ENCODE results near the gene TTC22. TPM values are rescaled to one million over a fixed set of nuclear protein-coding genes. Genes with fewer than 3 reads are reported as not detected.

Gene TTC22
- total RNA-seq, 1 experiment from 2014 or later = 0.63 TPM

DNA sequence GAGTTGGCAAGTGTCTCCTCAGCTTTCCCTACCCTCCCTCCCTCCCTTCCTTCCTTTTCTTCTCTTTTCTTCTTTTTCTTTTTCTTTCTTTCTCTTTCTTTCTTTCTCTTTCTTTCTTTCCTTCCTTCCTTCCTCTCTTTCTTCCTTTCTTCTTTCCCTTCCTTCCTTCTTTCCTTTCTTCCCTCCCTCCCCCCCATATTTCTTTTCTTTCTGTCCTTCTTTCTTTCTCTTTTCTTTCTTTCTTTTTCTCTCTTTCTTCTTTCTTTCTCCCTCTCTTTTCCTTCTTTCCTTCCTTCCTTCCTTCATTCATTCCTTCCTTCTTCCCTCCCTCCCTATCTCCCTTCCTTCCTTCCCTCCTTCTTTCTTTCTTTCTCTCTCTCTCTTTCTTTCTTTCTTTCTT lies 18.6 kb upstream of the TTC22 start:
- POLR2A ChIA-PET = no interaction called here
- TF ChIP-seq, protein P1, sequence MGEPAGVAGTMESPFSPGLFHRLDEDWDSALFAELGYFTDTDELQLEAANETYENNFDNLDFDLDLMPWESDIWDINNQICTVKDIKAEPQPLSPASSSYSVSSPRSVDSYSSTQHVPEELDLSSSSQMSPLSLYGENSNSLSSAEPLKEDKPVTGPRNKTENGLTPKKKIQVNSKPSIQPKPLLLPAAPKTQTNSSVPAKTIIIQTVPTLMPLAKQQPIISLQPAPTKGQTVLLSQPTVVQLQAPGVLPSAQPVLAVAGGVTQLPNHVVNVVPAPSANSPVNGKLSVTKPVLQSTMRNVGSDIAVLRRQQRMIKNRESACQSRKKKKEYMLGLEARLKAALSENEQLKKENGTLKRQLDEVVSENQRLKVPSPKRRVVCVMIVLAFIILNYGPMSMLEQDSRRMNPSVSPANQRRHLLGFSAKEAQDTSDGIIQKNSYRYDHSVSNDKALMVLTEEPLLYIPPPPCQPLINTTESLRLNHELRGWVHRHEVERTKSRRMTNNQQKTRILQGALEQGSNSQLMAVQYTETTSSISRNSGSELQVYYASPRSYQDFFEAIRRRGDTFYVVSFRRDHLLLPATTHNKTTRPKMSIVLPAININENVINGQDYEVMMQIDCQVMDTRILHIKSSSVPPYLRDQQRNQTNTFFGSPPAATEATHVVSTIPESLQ (CRISPR knock-in tag; IDR thresholded peaks at IDR 0.05) = no peak
- TF ChIP-seq, protein P2, sequence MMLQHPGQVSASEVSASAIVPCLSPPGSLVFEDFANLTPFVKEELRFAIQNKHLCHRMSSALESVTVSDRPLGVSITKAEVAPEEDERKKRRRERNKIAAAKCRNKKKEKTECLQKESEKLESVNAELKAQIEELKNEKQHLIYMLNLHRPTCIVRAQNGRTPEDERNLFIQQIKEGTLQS (CRISPR knock-in tag; conservative IDR thresholded peaks at IDR 0.05) = no peak
- TF ChIP-seq, protein P3, sequence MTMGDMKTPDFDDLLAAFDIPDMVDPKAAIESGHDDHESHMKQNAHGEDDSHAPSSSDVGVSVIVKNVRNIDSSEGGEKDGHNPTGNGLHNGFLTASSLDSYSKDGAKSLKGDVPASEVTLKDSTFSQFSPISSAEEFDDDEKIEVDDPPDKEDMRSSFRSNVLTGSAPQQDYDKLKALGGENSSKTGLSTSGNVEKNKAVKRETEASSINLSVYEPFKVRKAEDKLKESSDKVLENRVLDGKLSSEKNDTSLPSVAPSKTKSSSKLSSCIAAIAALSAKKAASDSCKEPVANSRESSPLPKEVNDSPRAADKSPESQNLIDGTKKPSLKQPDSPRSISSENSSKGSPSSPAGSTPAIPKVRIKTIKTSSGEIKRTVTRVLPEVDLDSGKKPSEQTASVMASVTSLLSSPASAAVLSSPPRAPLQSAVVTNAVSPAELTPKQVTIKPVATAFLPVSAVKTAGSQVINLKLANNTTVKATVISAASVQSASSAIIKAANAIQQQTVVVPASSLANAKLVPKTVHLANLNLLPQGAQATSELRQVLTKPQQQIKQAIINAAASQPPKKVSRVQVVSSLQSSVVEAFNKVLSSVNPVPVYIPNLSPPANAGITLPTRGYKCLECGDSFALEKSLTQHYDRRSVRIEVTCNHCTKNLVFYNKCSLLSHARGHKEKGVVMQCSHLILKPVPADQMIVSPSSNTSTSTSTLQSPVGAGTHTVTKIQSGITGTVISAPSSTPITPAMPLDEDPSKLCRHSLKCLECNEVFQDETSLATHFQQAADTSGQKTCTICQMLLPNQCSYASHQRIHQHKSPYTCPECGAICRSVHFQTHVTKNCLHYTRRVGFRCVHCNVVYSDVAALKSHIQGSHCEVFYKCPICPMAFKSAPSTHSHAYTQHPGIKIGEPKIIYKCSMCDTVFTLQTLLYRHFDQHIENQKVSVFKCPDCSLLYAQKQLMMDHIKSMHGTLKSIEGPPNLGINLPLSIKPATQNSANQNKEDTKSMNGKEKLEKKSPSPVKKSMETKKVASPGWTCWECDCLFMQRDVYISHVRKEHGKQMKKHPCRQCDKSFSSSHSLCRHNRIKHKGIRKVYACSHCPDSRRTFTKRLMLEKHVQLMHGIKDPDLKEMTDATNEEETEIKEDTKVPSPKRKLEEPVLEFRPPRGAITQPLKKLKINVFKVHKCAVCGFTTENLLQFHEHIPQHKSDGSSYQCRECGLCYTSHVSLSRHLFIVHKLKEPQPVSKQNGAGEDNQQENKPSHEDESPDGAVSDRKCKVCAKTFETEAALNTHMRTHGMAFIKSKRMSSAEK (CRISPR knock-in tag; IDR thresholded peaks at IDR 0.05; ENCODE audit: borderline replicate concordance) = no peak
- TF ChIP-seq CREM (CRISPR knock-in tag; IDR thresholded peaks at IDR 0.05) (no peak), JAZF1 (CRISPR knock-in tag; IDR thresholded peaks at IDR 0.05) (no peak), IRF2 (CRISPR knock-in tag; IDR thresholded peaks at IDR 0.05; ENCODE audit: borderline replicate concordance, low read depth) (no peak)
- TF ChIP-seq, protein P4, sequence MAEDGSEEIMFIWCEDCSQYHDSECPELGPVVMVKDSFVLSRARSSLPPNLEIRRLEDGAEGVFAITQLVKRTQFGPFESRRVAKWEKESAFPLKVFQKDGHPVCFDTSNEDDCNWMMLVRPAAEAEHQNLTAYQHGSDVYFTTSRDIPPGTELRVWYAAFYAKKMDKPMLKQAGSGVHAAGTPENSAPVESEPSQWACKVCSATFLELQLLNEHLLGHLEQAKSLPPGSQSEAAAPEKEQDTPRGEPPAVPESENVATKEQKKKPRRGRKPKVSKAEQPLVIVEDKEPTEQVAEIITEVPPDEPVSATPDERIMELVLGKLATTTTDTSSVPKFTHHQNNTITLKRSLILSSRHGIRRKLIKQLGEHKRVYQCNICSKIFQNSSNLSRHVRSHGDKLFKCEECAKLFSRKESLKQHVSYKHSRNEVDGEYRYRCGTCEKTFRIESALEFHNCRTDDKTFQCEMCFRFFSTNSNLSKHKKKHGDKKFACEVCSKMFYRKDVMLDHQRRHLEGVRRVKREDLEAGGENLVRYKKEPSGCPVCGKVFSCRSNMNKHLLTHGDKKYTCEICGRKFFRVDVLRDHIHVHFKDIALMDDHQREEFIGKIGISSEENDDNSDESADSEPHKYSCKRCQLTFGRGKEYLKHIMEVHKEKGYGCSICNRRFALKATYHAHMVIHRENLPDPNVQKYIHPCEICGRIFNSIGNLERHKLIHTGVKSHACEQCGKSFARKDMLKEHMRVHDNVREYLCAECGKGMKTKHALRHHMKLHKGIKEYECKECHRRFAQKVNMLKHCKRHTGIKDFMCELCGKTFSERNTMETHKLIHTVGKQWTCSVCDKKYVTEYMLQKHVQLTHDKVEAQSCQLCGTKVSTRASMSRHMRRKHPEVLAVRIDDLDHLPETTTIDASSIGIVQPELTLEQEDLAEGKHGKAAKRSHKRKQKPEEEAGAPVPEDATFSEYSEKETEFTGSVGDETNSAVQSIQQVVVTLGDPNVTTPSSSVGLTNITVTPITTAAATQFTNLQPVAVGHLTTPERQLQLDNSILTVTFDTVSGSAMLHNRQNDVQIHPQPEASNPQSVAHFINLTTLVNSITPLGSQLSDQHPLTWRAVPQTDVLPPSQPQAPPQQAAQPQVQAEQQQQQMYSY (CRISPR knock-in tag; IDR thresholded peaks at IDR 0.05) = no peak
- TF ChIP-seq, protein P5, sequence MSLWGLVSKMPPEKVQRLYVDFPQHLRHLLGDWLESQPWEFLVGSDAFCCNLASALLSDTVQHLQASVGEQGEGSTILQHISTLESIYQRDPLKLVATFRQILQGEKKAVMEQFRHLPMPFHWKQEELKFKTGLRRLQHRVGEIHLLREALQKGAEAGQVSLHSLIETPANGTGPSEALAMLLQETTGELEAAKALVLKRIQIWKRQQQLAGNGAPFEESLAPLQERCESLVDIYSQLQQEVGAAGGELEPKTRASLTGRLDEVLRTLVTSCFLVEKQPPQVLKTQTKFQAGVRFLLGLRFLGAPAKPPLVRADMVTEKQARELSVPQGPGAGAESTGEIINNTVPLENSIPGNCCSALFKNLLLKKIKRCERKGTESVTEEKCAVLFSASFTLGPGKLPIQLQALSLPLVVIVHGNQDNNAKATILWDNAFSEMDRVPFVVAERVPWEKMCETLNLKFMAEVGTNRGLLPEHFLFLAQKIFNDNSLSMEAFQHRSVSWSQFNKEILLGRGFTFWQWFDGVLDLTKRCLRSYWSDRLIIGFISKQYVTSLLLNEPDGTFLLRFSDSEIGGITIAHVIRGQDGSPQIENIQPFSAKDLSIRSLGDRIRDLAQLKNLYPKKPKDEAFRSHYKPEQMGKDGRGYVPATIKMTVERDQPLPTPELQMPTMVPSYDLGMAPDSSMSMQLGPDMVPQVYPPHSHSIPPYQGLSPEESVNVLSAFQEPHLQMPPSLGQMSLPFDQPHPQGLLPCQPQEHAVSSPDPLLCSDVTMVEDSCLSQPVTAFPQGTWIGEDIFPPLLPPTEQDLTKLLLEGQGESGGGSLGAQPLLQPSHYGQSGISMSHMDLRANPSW (CRISPR knock-in tag; conservative IDR thresholded peaks at IDR 0.05; ENCODE audit: low read depth) = no peak
- DNase-seq (ENCODE audit: low spot score) (no peak), ATAC-seq (no peak)
- Mint-ChIP-seq H3K9me3 (peaks cover 24% of the 10 kb centered on the region), H3K27me3 (ENCODE audit: low read depth) (peaks cover 5% of the 10 kb centered on the region; the same call in 1 of the 2 replicates), H3K27ac (no peak overlapping the region), H3K36me3 (peaks cover 7% of the 10 kb centered on the region), H3K4me3 (no peak overlapping the region), H3K4me1 (peaks cover 13% of the 10 kb centered on the region)
- CTCF ChIA-PET = no interaction called here

DNA sequence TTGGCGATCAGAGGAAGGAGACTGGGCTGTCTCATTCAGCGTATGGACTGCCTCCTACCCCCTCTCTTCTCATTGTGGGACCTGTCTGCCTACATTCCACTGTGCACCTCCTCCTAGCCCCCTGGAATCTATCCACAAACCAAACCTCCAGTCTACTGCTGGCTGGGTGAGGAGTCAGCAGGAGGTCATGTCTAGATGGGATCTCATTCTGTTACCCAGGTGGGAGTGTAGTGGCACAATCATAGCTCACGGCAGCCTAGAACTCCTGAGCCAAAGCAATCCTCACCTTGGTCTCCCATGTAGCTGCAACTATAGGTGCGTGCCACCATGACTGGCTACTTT lies 18.0 kb upstream of the TTC22 start:
- Mint-ChIP-seq H3K27ac (no peak overlapping the region), H3K36me3 (0 out of 2 replicates have a peak, but pooled peaks cover 3% of the 10 kb centered on the region), H3K9me3 (peaks cover 19% of the 10 kb centered on the region), H3K4me1 (peaks cover 16% of the 10 kb centered on the region), H3K4me3 (no peak overlapping the region), H3K27me3 (ENCODE audit: low read depth) (peaks cover 5% of the 10 kb centered on the region; the same call in 1 of the 2 replicates)
- no peak for ATAC-seq
- POLR2A ChIA-PET = no interaction called here
- no peak for TF ChIP-seq FOXK1 (CRISPR knock-in tag; IDR thresholded peaks at IDR 0.05)
- no peak for TF ChIP-seq HMGA2 (CRISPR knock-in tag; IDR thresholded peaks at IDR 0.05)
- TF ChIP-seq MYBL2 (CRISPR knock-in tag; IDR thresholded peaks at IDR 0.05) = no peak
- TF ChIP-seq, protein P6, sequence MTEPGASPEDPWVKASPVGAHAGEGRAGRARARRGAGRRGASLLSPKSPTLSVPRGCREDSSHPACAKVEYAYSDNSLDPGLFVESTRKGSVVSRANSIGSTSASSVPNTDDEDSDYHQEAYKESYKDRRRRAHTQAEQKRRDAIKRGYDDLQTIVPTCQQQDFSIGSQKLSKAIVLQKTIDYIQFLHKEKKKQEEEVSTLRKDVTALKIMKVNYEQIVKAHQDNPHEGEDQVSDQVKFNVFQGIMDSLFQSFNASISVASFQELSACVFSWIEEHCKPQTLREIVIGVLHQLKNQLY (CRISPR knock-in tag; IDR thresholded peaks at IDR 0.05) = no peak
- CTCF ChIA-PET = interaction anchor here (0.8 kb wide), 1 partner anchor 203 kb away, joined by 3 read pairs; no protein-coding TSS in a partner anchor
- DNase-seq (ENCODE audit: low spot score) = no peak
